GM18498 (cell line): ENCODE measurements around the gene PSMD3.

ENCODE experiments used
- ATAC-seq: cut with Tn5 transposase; IDR thresholded peaks from one replicate; pipeline ENCODE4 v1.9.1; 2021; ENCODE audit warnings: mild to moderate bottlenecking, moderate library complexity; ENCODE audit not compliant: unreplicated experiment

The PSMD3 gene

DNA sequence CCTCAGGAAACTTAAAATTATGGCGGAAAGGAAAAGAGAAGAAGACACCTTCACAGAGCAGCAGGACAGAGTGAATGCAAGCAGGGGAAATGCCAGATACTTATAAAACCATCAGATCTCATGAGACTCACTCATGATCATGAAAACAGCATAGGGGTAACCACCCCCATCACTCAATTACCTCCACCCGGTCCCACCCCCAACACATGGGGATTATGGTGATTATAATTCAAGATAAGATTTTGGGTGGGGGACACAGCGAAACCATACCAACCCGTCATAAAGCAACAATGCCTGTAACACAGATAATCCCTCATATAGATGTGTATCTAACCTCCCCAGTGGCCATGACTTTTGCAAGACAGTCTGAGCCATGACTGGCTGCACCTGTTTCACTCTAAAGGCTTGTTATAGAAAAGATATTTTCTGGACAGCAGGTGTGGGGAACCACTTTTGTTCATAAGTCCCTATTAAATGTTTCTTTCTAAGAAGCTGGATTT is 24.8 kb upstream of the PSMD3 start:
- no peak for ATAC-seq

DNA sequence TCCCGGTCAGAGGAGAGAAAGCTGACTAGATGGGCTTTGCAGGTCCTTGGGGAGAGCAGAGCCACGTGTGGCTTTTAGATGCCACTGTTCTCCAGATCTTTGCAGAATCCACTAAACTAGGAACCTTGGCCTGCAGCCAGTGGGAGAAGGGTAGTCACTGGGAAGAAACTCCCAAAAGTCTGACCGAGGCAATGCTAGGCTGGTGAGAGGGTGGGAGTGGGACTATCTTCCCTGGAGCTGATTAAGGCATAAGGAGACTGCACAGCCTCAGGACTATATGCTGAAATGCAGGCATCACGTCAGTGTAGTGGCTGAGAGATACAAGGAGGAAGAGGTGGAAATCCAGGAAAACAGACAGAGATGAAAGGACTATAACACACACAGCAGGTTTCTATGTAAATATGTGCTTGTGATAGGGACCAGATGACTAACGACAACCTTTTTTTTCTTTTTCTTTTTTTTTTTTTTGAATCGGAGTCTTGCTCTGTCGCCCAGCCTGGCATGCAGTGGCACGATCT is 20.0 kb upstream of the PSMD3 start:
- ATAC-seq: no peak

DNA sequence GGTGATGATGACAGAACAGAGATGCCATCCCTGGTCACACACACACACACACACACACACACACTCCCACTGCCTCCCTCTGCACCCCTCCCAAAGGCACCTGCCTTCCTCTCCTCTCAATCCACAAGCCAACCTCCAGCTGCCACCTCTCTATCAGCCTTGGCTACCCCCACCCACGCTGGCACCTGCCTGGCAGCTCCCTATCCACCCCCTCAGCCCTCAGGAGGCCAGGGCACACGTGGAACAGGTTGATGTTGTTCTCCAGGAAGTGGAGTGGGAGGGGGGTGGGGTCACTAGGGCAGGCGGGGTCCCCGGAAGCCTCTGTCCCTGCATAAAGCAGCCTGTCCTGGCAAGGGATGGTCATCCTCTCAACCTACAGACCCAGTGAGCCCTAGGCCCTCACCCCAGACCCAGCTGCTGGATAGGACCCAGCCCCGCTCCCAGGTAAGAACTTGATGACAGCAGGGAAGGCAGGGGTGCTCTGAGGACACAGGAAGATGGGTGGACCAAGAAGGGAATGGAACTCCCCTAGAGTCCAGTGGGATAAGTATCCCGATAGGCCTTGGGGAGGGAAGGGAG is 17.9 kb upstream of the PSMD3 start, which contains the start of gene GSDMA:
GSDMA (plus strand) TSS at position 363 of the 579 bp plus-strand sequence. CDS start 2,684 bp downstream, outside the sequence.
- no peak for ATAC-seq

DNA sequence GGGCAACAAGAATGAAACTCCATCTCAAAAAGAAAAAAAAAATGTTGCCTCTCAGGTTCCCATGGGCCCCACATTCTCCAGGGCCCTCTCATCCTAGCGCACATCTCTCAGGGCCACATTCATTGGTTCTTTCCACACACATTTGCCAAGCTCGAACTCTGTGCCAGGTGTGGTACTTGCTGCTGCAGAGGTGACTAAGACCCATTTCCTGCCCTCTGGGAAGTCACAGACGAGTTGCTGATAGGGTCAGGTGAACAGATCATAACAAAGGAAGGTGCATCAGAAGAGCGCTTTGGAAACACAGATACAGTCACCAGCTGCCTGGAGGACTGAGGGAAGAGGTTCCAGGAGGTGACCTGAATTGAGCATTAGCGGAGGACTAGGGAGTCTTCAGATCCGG is 16.8 kb upstream of the PSMD3 start:
- ATAC-seq: no peak

DNA sequence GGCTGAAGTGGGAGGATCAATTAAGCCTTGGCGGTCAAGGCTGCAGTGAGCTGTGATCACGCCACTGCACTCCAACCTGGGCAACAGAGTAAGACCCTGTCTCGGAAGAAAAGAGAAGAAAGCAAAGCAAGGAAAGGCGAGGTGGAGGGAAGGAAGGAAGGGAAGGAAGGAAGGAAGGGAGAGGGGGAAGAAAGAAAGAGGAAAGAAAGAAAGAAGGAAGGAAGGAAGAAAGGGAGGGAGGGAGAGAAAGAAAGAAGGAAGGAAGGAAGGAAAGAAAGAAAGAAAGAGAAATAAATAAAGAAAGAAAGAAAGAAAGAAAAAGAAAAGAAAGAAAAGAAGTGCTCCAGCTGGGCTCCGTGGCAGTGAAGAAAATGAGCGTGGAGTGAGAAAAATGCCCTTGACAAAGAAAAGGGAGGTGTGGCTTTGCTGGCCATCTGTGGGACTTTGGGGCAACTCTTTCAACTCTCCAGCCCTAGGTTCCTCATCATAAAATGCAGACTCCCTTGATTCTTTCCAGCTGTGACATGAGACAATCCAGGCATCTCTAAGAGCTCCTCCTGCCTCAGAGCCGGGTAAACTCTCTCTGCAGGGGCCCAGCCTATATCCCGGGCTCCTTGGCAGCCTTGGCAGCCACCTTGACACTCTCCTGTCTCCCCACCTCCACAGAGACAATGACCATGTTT is 15.4 kb upstream of the PSMD3 start:
- no peak for ATAC-seq

DNA sequence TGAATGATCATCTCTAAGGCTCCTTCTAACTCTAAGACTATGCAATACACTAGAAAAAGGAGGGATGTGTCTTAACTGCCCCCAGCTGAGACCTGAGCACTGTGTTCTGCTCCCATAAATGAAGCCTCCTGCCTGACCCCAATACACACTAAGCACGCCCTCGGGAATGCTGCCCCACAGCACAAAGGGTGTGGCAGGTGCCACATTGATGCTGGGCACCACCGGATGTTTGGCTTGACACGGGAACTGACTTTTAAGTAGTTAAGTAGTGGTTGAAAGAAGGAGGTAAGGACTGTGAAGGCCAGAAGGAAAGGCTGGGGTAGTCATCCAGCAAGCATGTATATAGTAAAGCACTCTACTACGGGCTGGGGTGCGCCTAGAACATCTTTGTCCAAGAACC is 13.8 kb upstream of the PSMD3 start:
- no peak for ATAC-seq

DNA sequence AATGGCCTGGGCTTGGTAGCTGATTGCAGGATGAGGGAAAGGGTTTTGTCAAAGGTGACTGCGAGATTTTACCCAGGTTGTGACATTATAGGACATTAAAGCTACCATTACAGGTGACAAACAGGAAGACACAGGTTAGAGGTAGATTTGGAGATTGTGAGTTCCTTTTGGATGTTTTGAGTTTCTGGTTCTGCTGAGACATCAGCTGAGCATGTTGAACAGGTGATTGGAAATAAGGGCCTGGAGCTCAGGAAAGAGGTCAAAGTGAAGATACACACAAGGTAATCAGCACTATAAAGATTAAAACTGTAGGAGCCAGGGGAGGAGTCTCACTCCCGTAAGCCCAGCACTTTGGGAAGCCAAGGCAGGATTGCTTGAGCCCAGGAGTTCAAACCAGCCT is 11.8 kb upstream of the PSMD3 start:
- no peak for ATAC-seq

DNA sequence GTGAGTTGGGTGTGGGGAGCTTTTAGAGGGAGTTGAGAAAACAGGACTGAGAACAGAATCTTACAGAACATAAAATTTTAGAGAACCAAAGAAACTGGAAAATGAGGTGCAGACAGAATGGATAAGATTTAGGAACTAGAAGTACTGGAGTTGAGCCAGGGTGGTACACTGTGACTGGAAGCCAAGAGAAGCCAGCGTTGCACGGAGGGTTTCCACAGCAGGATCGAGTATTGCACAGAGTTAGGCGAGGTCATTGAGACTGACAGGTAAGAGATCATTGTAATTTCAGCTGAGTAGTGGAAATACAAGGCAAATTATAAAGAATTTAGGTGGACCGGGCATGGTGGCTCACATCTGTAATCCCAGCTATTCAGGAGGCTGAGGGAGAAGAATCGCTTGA is 11.2 kb upstream of the PSMD3 start:
- ATAC-seq: no peak

DNA sequence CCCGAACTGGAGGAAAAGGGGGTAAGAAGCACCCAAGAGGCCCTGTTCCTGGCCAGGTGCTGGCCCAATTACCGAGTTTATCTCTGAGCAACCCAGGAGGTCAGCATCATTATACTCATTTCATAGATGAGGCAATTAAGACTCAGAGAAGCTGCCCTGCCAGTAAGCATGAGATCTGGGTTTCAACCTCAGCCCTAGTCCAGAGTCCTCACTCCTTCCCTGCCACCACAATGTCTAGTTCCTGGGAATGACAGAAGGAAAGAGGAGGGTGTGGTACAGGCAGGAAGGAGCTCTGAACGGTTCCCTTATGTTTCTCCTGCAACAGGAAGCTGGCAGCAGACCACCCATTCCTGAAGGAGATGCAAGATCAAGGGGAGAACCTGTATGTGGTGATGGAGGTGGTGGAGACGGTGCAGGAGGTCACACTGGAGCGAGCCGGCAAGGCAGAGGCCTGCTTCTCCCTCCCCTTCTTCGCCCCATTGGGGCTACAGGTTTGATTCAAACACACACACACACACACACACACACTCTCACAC is 10.4 kb upstream of the PSMD3 start:
- no peak for ATAC-seq

DNA sequence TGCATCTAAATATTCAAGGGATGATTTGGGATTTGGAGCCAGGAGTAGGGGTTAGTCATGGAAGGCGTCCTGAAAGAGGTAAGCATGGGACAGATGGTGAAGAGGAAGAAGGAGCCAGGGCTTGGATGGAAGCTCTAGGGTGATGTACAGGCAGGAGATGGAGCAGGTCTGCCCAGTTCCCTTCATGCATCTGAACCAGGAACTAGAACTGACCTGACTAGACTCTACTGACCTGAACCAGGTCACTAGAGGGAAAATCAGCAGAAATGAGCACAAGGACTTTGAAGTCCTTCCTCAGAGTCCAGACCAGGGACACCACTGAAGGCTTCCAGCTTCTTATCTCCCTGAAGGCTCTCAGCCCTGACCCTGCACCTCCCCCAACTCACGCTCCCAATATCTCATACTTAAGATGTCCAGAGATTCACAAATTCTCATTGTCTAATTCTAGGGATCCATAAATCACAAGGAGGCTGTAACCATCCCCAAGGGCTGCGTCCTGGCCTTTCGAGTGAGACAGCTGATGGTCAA is 9.5 kb upstream of the PSMD3 start:
- ATAC-seq: no peak

DNA sequence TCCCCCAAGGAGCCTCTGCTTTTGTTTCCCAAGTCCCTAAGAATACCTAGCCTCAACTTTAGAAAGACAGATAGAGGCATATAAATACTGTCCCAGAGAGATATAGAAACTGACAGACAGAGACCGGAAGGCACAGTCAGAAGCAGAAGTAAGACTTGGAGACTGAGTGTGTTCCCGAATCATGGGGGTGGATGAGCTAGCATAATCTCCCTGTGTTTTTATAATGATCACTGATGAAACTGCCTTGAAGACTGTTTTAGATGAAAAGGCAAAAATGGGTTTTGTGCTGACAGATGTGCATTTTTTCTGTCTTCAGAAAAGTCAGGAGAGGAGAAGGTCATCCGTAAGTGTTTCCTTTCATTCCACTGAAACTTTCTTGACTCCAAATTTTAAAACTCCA is 8.3 kb upstream of the PSMD3 start:
- ATAC-seq: no peak

DNA sequence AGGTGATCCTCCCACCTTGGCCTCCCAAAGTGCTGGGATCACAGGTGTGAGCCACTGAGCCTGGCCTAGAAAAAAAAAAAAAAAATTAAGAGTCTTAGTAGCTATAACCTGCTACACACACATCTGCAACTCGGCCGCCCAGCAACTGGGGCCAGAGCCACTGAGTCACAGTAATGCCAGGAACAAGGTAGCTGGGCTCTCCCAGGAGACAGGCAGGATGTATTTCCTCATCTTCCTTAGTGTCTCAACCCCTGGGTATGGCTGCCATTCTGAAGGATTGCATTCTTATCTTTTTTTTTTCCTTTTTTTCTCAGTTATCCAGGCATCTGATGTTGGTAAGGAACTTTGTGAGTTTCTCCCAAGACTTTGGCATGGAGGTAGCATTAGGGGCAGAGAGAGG is 7.1 kb upstream of the PSMD3 start:
- no peak for ATAC-seq

DNA sequence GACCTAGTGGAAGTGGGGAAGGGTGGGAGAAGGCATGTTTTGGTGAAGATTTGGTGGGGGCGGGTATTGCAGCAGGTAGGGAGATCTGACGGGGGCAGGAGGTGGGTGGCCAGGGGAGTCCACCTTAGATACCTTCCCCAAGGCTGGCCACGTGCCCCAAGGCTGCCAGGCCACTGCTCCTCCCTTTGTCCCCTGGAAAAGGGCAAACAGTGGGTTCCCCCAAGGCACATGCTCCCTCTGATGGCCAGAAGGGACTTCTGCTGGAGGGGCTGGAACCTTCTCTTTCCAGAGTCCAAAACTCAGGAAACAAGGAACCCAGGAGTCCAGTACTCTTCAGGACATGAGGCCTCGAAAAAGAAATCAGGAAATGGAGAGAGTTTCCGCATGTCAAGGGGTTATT is 6.2 kb upstream of the PSMD3 start:
- ATAC-seq: no peak

DNA sequence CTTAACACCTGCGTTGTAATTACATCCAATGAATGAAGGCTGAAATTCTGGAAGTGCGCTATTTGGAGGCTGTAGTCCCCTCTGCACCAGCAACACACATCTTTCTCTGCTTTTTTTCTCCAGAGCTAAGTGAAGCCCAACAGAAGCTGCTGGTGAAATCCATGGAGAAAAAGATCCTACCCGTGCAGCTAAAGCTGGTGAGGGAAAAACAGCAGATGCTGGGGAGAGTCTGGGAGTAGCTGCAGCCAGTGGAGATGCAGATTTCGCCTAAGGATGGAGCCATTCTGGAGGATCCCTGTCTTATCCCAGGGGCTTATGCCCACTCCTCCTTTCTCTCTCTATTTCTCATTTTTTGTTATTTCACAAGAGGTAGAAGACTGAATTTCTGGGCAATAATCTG is 4.8 kb upstream of the PSMD3 start:
- no peak for ATAC-seq

DNA sequence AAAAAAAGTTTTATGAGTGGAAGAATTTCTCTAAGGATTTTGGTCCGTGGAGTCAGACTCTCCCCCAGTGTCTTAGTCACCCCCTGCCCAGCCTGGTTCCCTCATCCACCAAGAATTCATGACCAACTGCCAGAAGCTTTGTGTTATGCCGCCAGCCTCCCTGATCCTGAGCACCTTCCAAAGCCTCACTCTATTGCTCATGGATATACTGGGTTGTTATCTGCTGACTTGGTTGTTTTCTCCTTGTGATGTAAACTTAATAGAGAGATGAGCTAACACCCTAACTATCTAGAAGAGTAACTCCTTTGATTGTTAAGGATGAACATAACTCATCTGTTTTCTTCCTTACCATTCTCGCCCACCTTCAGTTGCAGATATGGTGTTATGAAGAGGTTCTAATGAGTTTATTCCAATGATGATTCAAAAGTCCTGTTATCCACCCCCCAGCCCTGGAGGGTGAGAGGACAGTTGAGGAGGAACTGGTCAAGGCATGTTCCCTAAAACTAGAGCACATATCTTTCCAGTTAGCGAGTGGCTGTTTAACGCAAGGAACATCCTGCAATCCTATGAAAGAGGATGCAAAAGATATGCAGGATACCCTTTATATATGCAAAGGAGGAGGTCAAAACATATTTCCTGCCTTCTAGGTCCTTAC is 1.5 kb upstream of the PSMD3 start:
- no peak for ATAC-seq

DNA sequence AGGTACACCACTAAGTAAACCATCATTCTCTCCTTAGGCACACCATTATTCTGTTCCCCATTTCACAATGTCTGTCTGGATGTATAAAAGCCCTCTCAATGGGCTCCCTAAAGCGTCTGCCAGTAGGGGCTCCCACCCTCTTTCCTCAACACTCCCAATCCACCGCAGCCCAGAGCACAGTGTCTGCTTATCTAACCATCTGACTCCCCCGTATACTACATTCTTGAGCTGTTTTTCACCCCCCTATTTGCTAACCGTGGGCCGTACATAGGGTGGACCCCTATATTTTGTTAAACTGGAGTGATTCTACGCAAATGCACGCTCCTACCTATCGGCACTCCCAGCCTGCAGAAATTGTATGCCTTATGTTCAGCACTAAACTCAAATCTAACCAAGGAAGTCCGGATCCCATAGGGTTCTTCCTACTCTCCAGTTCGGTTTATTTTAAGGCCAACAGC is 685 bp upstream of the PSMD3 start:
- peak; percentile 26 for ATAC-seq

DNA sequence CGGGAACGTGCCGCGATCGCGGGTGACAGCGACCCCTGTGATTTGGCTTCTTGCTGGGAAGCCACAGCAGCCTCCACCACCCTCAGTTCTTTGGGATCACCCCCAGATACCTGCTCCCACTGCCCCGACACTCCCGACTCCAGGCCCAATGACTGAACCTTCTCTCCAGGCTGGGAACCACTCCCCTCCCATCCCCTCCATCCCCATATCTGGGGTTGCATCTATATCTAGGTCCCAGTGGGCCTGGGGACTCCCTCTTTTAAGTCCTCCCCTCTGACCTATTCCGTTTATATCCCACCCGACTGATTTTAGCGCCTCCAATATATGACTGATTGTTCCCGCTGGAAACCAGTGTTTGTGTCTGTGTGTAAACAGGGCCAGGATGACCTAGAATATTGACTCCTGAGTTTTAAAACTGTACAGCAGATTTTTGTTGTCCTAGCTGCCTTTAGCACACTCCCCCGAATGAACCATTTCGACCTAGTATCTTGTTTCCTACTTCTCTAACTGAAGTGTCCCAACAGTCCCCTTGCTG is 667 bp downstream of the PSMD3 start:
- ATAC-seq: no peak

DNA sequence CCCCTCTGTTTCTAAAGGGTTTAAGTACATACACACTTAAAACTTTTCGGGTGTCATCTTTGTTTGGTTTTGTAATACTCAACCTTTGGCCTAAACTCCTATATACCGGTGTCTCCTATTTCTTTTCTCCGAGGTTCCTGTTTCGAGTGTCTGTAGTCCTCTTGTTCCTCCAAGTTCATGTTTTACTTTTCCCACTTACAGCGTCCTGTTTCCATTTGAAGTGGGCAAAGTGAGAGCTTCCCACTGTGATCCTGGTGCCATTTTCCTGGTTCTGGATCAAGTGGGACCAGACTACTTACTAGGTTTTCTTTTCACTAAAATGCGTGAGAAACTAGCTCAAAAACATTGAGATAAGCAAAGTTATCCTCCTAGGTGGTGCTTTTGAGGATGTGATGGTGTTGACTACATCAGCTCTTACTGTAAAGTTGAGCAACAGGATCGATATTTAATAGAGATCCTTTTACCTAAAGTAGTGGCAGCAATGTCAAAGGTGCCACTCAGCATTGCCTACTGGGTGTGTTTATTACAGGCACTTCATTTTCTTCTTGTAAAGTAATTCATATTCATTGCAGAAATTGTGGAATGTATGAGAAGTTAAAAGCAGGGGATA is 1.3 kb downstream of the PSMD3 start:
- no peak for ATAC-seq

DNA sequence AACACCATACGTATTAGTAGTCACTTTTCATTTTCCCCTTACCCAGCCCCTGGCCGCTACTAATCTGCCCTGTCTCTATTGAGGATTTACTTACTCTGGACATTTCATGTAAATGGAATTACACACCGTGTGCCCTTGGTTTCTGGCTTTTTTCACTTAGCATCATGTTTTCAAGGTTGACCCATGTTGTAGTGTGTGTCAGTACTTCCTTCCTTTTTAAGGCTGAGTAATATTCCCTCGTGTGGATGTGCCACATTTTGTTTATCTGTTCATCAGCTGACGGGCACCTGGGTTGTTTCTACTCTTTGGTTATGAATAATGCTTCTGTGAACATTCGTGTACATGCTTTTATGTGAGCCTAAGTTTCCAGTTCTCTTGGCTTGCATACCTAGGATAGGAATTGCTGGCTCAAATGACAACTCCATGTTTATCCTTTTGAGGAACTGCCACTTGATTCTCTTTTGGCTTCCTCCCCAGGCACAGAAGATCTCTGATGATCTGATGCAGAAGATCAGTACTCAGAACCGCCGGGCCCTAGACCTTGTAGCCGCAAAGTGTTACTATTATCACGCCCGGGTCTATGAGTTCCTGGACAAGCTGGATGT is 7.7 kb downstream of the PSMD3 start:
- no peak for ATAC-seq

DNA sequence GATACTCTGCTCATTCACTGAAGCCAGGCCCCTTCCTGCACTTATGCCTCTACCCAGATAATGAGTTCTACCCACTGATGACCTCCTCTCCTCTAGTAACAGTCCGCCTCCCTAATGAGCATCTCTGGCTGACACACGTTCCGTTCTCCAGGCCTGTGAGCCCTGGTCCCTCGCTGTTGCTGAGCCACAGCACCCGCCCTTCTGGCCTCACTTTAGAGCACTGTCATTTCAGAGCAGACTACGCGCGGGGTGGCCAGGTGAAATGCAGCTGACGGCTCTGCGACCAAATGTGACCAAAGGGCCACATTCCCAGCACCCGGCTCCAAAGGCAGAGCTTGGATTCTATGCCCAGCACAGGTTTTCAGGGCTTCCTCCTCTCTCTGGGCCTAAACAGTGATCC is 13.8 kb downstream of the PSMD3 start:
- ATAC-seq: no peak
